Measurements from ENCODE around the gene PAQR8. TPM values are rescaled to one million over a fixed set of nuclear protein-coding genes. Genes with fewer than 3 reads are reported as not detected.

PAQR8 gene
- total and polyA plus RNA-seq, 2 of the 4 experiments (the other 2 are of a cell fraction) = 1.4 to 1.6 TPM

DNA sequence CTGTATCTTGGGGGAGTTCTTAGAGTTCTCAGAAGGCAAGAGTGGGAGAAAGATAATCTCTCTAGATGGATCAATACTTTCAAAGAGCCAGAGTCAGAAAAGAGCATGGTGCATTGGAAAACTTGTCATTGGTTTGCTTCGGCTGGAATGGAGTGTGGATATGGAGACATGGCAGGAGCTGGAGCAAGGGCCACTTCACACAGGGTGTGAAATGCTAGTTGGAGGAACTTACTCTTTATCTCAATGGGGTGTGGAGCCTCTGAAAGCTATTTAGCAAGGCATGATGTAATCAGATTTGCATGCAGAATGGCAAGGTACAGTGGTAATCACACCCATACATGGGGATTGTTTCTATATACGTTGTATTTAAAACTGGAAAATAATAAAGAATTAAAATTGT, 31.5 kb upstream of the PAQR8 start:
- Histone ChIP-seq H2BK20ac (ENCODE audit: low read depth, low read length) (no peak overlapping the region), H2BK15ac (ENCODE audit: low read depth, low read length) (no peak overlapping the region), H2AFZ (replicated peaks; ENCODE audit: low read length, poor library complexity) (no peak overlapping the region), H3K23ac (ENCODE audit: low read depth, low read length) (no peak overlapping the region), H4K8ac (ENCODE audit: low read depth in 2 of 2, low read length in 2 of 2) (no peak overlapping the region), H3K9me1 (ENCODE audit: insufficient read depth, low read length) (peaks cover 3% of the 10 kb centered on the region; the same call in 1 of the 2 replicates), H3K14ac (replicated peaks; ENCODE audit: low read depth, low read length) (no peak overlapping the region), H3K36me3 (ENCODE audit: control insufficient read depth, insufficient read depth, low read length) (no peaks in the 10 kb centered on the region), H2BK120ac (ENCODE audit: low read depth, low read length) (no peak overlapping the region), H2AK5ac (ENCODE audit: low read depth, low read length) (no peak overlapping the region), H2BK5ac (ENCODE audit: low read depth, low read length, poor library complexity, severe bottlenecking) (no peak overlapping the region), H4K91ac (ENCODE audit: insufficient read depth, low read depth, low read length) (no peak overlapping the region), H3K4ac (ENCODE audit: low read depth, low read length) (no peak overlapping the region), H3K9ac (ENCODE audit: low read depth, low read length) (no peak overlapping the region), H3K27me3 (ENCODE audit: control insufficient read depth, insufficient read depth, low read length) (peaks cover 11% of the 10 kb centered on the region), H3K27ac (ENCODE audit: insufficient read depth, low read length) (no peak overlapping the region), H3K4me2 (ENCODE audit: low read depth, low read length) (no peak overlapping the region), H3K79me1 (ENCODE audit: low read depth in 1 of 2, low read length in 2 of 2) (no peaks in the 10 kb centered on the region), H3K4me3 (ENCODE audit: insufficient read depth, low read depth, low read length) (no peak overlapping the region), H3K9me3 (ENCODE audit: control insufficient read depth, insufficient read depth, low read length) (no peaks in the 10 kb centered on the region), H2AK9ac (replicated peaks; ENCODE audit: low read depth, low read length, poor library complexity) (no peak overlapping the region), H4K5ac (ENCODE audit: low read depth, low read length) (no peak overlapping the region), H4K20me1 (ENCODE audit: insufficient read depth, low read length) (no peaks in the 10 kb centered on the region), H3K18ac (ENCODE audit: low read depth, low read length) (no peak overlapping the region), H3K56ac (ENCODE audit: extremely low read depth, insufficient read depth, low read length) (no peak overlapping the region), H3K4me1 (ENCODE audit: control insufficient read depth, insufficient read depth, low read length) (no peaks in the 10 kb centered on the region)
- no peak for ATAC-seq (ENCODE audit: low read depth)
- no CpG with 5 or more reads among the region's 2 CpGs for WGBS, 2 experiments (ENCODE audit: extremely low coverage in 2 of 2, insufficient read length in 1 of 2)
- ChIA-PET POLR2A (ENCODE audit: unreplicated experiment) (no interaction called here), CTCF (no interaction called here)
- dilution Hi-C loops (cut with HindIII; ENCODE audit: low sequenced_read_pairs, unreplicated experiment) = no loop called here
- DNase-seq = no peak
- intact Hi-C loops (cut with micrococcal nuclease) = no loop called here
- in situ Hi-C loops (cut with MboI; ENCODE audit: low sequenced_read_pairs) = no loop called here
- TF ChIP-seq, protein P1, sequence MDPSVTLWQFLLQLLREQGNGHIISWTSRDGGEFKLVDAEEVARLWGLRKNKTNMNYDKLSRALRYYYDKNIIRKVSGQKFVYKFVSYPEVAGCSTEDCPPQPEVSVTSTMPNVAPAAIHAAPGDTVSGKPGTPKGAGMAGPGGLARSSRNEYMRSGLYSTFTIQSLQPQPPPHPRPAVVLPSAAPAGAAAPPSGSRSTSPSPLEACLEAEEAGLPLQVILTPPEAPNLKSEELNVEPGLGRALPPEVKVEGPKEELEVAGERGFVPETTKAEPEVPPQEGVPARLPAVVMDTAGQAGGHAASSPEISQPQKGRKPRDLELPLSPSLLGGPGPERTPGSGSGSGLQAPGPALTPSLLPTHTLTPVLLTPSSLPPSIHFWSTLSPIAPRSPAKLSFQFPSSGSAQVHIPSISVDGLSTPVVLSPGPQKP (IDR thresholded peaks at IDR 0.05; ENCODE audit: borderline replicate concordance, low read depth, low read length) = no peak
- no peak for TF ChIP-seq RAD21 (IDR thresholded peaks at IDR 0.05; ENCODE audit: low read length)
- TF ChIP-seq MAZ (IDR thresholded peaks at IDR 0.05; ENCODE audit: borderline replicate concordance, low read depth, low read length) = no peak
- no TSS peak for BruUV-seq (replicated peaks)
